HCT116 (cell line): ENCODE data around the gene ARMCX5.

Experiments
- POLR2A ChIP-seq: IDR thresholded peaks from 2 replicates; pipeline ENCODE4 v1.7.0; 2011; ENCODE audit warnings: borderline replicate concordance; ENCODE audit not compliant: insufficient read depth, insufficient read length; ENCODE audit errors: extremely low read depth
- POLR2AphosphoS5 ChIP-seq: IDR thresholded peaks from 2 replicates; pipeline ENCODE4 v1.6.1; 2011; ENCODE audit warnings: mild to moderate bottlenecking, low read depth, low read length, moderate library complexity
- RAD21 ChIP-seq: IDR thresholded peaks from 2 replicates; pipeline ENCODE4 v1.6.1; 2012; ENCODE audit warnings: low read depth, mild to moderate bottlenecking
- ZNF274 ChIP-seq: fragments of 200-500 bp; sonication (Bioruptor generic); IDR thresholded peaks from 2 replicates; pipeline ENCODE4 v1.6.1; 2014; ENCODE audit warnings: mild to moderate bottlenecking, low read depth, low read length, inconsistent platforms
- TF ChIP-seq, protein P1 (sequence below), 3 experiments: fragments of 200-600 bp in 1 of 3; sonication (generic) in 1 of 3; IDR thresholded peaks in 2 of 3; conservative IDR thresholded peaks in 1 of 3; 2 replicates each; pipeline ENCODE4 v1.5.1; 2012 to 2017; ENCODE audit warnings: low read depth in 2 of 3, low read length in 2 of 3, antibody characterized with exemption in 1 of 3, borderline replicate concordance in 1 of 3, control low read depth in 1 of 3, mild to moderate bottlenecking in 1 of 3, mixed read lengths in 1 of 3, mixed run types in 1 of 3, moderate library complexity in 1 of 3; ENCODE audit not compliant: insufficient read depth in 1 of 3
- TF ChIP-seq, protein P2 (sequence below): IDR thresholded peaks from 2 replicates; pipeline ENCODE4 v1.6.1; 2011; ENCODE audit warnings: mild to moderate bottlenecking, low read length, moderate library complexity; ENCODE audit not compliant: insufficient replicate concordance; ENCODE audit errors: extremely low read depth

DNA sequence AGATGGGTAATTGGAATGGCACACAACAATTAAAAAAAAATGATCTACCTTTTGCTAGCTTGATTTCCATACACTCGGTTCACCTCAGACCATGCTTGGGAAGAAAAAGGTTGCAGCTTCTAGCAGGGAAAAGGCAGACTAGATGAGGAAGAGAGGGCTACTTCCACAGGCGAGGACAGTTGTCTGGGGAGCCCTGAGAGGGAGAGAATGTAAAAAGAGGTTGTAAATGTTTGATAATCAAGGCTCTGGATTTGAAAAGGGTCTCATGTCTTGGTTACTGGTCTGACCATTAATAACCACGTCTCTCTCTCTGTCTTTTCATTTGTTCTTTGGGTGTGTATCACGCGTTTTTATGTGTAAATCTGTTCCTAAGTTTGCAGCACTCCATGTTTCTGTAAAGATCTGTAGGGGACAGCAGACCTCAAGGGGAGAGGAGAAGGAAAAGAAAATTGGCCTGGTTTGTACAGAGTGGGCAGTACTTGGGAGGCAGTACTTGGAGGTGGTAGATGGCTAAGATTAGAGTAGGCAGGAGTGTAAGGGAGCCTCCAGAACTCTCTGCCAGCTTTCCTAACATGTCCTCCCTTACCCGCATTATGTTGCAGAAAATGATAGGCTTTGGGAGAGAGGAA, 750 bp downstream of the ARMCX5 start:
- TF ChIP-seq, protein P1, sequence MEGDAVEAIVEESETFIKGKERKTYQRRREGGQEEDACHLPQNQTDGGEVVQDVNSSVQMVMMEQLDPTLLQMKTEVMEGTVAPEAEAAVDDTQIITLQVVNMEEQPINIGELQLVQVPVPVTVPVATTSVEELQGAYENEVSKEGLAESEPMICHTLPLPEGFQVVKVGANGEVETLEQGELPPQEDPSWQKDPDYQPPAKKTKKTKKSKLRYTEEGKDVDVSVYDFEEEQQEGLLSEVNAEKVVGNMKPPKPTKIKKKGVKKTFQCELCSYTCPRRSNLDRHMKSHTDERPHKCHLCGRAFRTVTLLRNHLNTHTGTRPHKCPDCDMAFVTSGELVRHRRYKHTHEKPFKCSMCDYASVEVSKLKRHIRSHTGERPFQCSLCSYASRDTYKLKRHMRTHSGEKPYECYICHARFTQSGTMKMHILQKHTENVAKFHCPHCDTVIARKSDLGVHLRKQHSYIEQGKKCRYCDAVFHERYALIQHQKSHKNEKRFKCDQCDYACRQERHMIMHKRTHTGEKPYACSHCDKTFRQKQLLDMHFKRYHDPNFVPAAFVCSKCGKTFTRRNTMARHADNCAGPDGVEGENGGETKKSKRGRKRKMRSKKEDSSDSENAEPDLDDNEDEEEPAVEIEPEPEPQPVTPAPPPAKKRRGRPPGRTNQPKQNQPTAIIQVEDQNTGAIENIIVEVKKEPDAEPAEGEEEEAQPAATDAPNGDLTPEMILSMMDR (IDR thresholded peaks at IDR 0.05 in 2 of 3, conservative IDR thresholded peaks at IDR 0.05 in 1 of 3; ENCODE audit: borderline replicate concordance in 1 of 3, insufficient read depth in 1 of 3, low read depth in 2 of 3, low read length in 2 of 3) = no peak
- TF ChIP-seq POLR2AphosphoS5 = no peak
- TF ChIP-seq ZNF274 = no peak
- no peak for TF ChIP-seq POLR2A
- TF ChIP-seq RAD21 = no peak
- TF ChIP-seq, protein P2, sequence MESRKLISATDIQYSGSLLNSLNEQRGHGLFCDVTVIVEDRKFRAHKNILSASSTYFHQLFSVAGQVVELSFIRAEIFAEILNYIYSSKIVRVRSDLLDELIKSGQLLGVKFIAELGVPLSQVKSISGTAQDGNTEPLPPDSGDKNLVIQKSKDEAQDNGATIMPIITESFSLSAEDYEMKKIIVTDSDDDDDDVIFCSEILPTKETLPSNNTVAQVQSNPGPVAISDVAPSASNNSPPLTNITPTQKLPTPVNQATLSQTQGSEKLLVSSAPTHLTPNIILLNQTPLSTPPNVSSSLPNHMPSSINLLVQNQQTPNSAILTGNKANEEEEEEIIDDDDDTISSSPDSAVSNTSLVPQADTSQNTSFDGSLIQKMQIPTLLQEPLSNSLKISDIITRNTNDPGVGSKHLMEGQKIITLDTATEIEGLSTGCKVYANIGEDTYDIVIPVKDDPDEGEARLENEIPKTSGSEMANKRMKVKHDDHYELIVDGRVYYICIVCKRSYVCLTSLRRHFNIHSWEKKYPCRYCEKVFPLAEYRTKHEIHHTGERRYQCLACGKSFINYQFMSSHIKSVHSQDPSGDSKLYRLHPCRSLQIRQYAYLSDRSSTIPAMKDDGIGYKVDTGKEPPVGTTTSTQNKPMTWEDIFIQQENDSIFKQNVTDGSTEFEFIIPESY = no peak
